BJ (cell line): Measurements from ENCODE around the gene C8B. TPM values are rescaled to one million over a fixed set of nuclear protein-coding genes. Genes with fewer than 3 reads are reported as not detected.

ENCODE experiments used
- CTCF ChIA-PET: fragments of 350-600 bp; formaldehyde crosslinking; extraction: SDS; loops from one replicate; lab custom pipeline; 2021; ENCODE audit warnings: antibody characterized with exemption, inconsistent platforms; lab: Yijun Ruan, JAX
- POLR2A ChIA-PET: fragments of 300-600 bp; sonication (Branson Sonifier 250); formaldehyde crosslinking; extraction: SDS; loops from one replicate; lab custom pipeline; 2021; ENCODE audit warnings: antibody characterized with exemption; lab: Charles Lee
- DNase-seq: peaks from one replicate; pipeline ENCODE4 v3.0.0-alpha.2; 2011; ENCODE audit warnings: low read depth
- H3K27me3 ChIP-seq: 2 replicates; pipeline ENCODE4 v1.6.0; 2011; ENCODE audit warnings: low read length; ENCODE audit not compliant: control insufficient read depth, insufficient read depth
- H3K36me3 ChIP-seq: 2 replicates; pipeline ENCODE4 v1.5.1; 2011; ENCODE audit warnings: low read length; ENCODE audit not compliant: control insufficient read depth, insufficient read depth
- H3K4me3 ChIP-seq: 2 replicates; pipeline ENCODE4 v1.5.1; 2011; ENCODE audit warnings: low read depth, mild to moderate bottlenecking, control low read depth, low read length
- polyA plus RNA-seq: library from polyadenylated mRNA; depleted of rRNA; stranded (reverse); fragments of >200 nt; gene quantifications from 2 replicates; pipeline ENCODE4 v1.2.3, GENCODE V29; 2011
- TF ChIP-seq, protein P1 (sequence below): IDR thresholded peaks from 2 replicates; pipeline ENCODE4 v1.5.1; 2011; ENCODE audit warnings: low read depth, mild to moderate bottlenecking, control low read depth, inconsistent platforms, low read length, moderate library complexity; ENCODE audit not compliant: insufficient read depth

Gene C8B
- polyA plus RNA-seq, 1 experiment = not detected

DNA sequence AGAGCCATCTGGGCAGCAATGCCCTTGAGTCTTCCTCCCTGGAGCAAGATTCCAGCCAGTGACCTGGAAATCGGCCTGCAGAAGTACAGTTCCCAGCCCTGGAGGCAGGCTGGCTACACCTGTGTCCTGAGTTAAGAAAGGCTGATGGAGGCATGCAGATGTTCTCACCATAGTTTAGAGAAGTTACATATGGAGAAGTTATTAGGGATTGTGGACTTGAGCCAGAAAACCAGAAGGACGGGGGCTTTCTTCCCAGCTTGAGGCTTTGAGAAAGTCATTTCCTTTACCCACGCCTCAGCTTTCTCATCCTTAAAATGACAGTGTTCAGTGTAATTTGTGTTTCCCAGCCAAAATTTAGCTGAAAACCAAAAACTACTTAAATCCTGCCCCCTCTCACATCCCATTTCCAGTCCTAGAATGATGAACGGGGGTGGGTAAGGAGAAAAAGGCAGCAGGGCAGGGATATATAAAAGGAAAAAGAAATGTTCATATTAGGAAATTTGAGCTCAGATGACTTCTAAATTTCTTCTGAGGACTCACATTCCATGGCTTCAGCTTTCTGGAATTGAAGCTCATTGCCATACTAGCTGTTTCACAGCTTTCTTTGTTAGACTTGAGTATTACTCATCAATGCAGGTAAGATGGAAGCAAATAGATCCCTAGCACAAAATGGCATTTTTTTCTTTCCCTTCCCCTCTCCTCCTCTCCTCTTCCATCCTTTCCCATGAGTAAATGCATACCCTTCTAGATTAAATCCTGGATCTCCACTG is 14.4 kb upstream of the C8B start:
- POLR2A ChIA-PET = no interaction called here
- H3K4me3 ChIP-seq = no peak overlapping the region
- DNase-seq = no peak
- H3K27me3 ChIP-seq = no peaks in the 10 kb centered on the region
- H3K36me3 ChIP-seq = no peaks in the 10 kb centered on the region
- TF ChIP-seq, protein P1, sequence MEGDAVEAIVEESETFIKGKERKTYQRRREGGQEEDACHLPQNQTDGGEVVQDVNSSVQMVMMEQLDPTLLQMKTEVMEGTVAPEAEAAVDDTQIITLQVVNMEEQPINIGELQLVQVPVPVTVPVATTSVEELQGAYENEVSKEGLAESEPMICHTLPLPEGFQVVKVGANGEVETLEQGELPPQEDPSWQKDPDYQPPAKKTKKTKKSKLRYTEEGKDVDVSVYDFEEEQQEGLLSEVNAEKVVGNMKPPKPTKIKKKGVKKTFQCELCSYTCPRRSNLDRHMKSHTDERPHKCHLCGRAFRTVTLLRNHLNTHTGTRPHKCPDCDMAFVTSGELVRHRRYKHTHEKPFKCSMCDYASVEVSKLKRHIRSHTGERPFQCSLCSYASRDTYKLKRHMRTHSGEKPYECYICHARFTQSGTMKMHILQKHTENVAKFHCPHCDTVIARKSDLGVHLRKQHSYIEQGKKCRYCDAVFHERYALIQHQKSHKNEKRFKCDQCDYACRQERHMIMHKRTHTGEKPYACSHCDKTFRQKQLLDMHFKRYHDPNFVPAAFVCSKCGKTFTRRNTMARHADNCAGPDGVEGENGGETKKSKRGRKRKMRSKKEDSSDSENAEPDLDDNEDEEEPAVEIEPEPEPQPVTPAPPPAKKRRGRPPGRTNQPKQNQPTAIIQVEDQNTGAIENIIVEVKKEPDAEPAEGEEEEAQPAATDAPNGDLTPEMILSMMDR = no peak
- CTCF ChIA-PET = interaction anchor here (1.2 kb wide), 1 partner anchor 12 kb away, joined by 6 read pairs; no protein-coding TSS in a partner anchor

- ChIA-PET POLR2A (no interaction called here), CTCF (interaction anchor here (1.0 to 3.2 kb wide), 3 partner anchors 11 to 148 kb away, joined by 3 to 13 read pairs (median 3); partner anchors contain the start of gene C8B)
- TF ChIP-seq, protein P1 = no peak
- no peak for DNase-seq
- H3K4me3 ChIP-seq = no peak overlapping the region
- no peaks in the 10 kb centered on the region for H3K36me3 ChIP-seq
- H3K27me3 ChIP-seq = no peaks in the 10 kb centered on the region
These were observed 13.0 kb upstream of the C8B start for GRCh38 chr1:56978819-56979218.

GRCh38 chr1:56977910-56978309 is 12.1 kb upstream of the C8B start:
- no peak for DNase-seq
- H3K27me3 ChIP-seq = no peaks in the 10 kb centered on the region
- TF ChIP-seq, protein P1 = 0 out of 2 replicates have a peak, but pooled peaks have one; percentile 18
- POLR2A ChIA-PET = no interaction called here
- H3K36me3 ChIP-seq = no peaks in the 10 kb centered on the region
- H3K4me3 ChIP-seq = no peak overlapping the region
- CTCF ChIA-PET = interaction anchor here (1.0 to 3.2 kb wide), 3 partner anchors 11 to 147 kb away, joined by 3 to 13 read pairs (median 3); partner anchors contain the start of gene C8B

DNA sequence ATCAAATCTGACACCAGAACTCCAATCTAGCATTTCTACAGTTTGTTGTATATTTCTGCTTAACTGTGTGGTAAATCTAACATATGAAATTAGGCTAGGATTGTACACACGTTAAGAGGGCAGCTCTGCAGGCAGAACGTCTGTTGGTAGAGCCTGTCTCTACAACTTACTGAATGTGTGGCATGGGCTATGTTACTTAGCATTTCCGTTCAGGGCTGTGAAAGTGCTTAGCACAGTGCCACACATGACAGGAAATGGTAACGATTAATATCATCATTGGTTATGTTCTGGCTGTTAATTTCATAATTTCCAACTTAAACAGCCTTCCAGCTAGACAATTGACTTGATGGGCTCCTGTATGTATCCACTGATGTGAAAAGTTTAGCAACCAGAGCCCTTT is 9.6 kb upstream of the C8B start:
- POLR2A ChIA-PET = no interaction called here
- Histone ChIP-seq H3K4me3 (no peak overlapping the region), H3K27me3 (no peaks in the 10 kb centered on the region), H3K36me3 (no peaks in the 10 kb centered on the region)
- no peak for DNase-seq
- TF ChIP-seq, protein P1 = no peak
- CTCF ChIA-PET = interaction anchor here (3.2 kb wide), 1 partner anchor 8 kb away, joined by 13 read pairs; the partner anchor contains the start of gene C8B

DNA sequence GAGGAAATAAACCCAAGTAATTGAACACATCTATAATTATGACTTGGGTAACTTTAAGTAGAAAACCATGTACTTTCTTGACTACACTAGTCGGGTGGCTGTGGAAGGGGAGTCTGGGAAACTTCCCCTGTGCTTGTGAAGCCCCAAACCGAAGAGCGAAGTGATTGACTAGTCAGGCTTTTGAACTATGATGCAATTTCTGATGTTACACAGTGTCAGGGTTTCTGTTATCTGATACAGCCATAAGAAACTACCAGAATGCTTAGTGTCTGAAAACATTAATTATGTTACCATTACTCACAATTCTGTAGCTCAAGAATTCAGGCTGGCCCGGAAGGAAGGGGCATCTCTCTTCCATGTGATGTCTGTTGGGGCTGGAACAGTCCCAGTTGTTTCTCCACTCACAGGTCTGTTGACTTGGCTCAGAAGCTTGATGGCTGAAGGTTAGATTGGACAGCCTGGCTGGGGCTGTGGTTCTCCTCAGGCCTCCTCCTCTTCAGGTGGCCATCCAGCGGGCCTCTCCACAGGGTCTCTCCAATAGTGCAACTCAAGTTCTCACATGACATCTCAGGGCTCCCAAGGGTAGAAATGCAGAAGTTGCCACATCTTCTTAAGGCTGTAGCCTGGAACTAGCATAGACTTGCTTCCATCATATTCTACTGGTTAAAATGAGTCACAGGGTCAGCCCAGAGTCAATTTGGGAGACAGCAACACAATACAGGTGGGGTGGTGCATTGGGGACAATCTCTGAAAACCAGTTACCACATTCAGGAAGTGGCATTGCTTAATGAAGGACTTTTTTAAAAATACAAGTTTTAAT is 8.3 kb upstream of the C8B start:
- Histone ChIP-seq H3K36me3 (no peaks in the 10 kb centered on the region), H3K4me3 (no peak overlapping the region), H3K27me3 (no peaks in the 10 kb centered on the region)
- CTCF ChIA-PET = no interaction called here
- TF ChIP-seq, protein P1 = no peak
- POLR2A ChIA-PET = no interaction called here
- no peak for DNase-seq
